Activated T-cell treated with anti-CD3 and anti-CD28 coated beads, Interleukin-2, amount 50 U/mL, for 48 hours (primary cell): ENCODE data around the gene OR4K1.
"Not testable (repeated sequence)": the region's sequence is repeated elsewhere in the genome, so short reads cannot be mapped to it uniquely, and the experiment has no call there.

Experiments
- DNase-seq, 2 experiments: peaks; one replicate each; pipeline ENCODE4 v3.0.0-alpha.2; 2020

OR4K1 gene, protein sequence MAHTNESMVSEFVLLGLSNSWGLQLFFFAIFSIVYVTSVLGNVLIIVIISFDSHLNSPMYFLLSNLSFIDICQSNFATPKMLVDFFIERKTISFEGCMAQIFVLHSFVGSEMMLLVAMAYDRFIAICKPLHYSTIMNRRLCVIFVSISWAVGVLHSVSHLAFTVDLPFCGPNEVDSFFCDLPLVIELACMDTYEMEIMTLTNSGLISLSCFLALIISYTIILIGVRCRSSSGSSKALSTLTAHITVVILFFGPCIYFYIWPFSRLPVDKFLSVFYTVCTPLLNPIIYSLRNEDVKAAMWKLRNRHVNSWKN

DNA sequence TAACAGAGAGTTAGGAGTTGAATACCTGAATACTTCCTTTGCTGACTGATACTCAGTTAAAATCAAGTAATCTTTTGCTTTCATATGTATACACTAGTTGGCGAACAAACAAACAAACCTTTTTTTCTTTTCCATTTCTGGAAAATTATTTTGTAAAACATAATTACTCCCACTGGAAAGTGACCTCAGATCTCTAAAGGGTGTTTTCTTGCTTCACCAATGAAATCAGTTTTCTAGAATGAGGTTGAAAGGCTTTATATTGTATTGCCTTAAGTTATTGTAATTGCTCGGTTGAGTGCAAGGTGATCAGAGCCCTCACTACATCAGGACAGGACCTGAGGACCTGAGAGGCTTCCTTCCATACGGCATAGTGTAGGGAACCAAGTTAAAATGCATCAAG is at the start of gene OR4K1:
OR4K1 (plus strand) TSS at position 301 of the 400 bp plus-strand sequence. CDS start 4,750 bp downstream, outside the sequence.
- no peak for DNase-seq

DNA sequence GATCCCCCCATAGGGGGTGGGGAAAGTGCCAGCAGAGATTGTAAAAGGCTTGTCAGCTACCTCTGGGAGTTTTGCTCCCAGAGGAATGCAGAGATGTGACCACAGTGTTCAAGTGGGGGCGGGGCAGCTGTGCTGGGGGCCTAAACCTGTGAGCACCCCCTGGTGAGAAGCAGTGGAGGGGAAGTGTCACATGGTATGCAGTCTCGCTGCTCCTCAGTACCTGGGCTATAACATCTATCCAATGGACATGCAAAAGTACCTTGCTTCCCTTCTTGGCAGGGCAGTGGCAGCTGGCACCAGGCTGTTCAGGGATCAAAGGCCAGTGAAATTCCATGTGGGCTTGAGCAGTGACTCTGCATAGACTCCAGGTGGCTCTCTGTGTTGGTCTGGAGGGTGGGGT is 35.4 kb upstream of the OR4K1 start:
- no peak for DNase-seq

DNA sequence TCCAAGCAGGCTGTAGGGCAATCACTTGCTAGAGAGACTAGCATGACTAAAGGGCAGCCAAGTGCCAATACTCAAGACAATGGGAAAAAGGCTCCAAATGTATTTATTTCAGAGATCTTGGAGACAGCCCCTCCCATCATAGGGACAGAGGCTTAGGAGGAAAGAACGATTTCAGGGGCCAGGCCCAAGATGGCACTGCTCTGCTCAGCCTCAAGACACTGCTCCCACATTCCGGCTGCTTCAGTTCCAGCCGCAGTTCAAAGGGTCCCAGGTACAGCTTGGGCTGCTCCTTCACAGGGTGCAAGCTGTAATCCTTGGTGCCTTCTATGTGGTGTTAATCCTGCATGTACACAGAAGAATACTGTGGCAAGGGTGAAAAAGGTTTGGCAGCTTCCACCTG is 29.7 kb upstream of the OR4K1 start:
- no peak for DNase-seq

DNA sequence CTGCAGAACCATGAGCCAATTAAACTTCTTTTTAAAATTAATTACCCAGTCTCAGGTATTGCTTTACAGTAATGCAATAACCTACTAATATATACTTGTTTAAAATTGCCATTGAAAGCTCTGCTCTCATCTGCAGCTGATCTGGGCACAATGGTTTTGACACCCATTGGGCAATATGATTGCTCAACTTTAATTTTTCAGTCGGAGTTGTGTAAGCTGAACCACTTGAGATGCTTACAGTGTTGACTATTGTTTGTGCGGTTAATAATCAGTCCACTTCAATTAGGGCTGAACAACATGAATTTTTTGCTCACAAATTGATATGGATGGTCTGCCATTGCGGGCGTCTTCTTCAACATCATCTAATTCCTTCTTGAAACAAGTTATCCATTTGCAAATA is 28.3 kb upstream of the OR4K1 start:
- DNase-seq = no peak

DNA sequence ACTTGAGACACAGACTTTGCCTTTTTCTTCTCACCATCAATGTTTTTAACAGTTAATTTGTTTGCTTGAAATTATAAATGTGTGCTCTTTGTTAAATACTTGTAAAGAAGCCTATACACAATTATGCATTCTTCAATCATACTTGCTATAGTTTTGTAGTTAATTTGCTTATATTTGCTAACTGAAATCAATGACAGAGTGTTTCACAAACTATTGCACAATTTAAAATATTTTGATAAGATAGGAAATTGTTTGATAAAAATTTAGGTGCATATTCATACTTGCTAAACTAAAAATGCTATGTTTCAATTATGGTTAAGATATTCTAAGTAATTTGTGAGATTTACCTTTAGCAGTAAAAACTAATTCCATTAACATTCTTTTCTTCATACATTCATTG is 24.1 kb upstream of the OR4K1 start:
- no peak for DNase-seq

DNA sequence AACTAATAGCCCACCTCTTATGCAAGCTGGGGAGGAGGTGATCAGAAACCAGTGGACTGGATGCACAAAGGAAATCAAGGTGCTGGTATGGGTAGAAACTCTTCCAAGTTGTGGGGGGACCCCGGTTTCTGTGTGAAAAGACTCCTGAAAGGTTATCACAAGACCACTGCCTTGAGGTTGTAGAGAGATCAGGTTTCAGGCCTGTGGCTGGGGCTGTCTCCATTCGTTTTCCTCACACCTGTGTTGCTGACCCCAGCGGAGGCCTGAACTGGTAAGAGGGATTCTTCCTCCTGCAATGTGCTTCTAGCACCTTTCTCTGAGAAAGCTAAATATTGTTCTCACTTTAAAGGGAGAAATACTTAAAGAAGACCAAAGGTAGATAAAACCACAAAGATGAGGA is 19.6 kb upstream of the OR4K1 start:
- no peak for DNase-seq

DNA sequence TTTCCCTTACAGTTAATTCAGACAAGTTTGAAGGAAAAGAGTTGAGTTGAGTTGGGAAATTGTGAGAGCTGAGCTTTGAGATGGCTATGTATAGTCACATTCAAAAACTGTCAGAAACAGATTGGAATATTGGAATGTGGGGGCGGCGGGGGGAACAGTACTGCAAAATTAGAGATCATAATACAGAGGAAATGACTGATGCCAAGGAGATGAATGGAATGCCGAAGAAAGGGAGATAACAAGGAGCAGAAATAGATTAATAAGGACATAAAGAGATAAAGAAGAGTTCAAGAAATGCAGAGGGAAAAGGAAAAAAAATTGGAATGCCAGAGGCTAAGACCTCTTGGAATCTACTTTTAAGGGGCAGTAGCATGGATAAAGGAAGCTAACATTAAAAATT is 13.5 kb upstream of the OR4K1 start:
- no peak for DNase-seq

DNA sequence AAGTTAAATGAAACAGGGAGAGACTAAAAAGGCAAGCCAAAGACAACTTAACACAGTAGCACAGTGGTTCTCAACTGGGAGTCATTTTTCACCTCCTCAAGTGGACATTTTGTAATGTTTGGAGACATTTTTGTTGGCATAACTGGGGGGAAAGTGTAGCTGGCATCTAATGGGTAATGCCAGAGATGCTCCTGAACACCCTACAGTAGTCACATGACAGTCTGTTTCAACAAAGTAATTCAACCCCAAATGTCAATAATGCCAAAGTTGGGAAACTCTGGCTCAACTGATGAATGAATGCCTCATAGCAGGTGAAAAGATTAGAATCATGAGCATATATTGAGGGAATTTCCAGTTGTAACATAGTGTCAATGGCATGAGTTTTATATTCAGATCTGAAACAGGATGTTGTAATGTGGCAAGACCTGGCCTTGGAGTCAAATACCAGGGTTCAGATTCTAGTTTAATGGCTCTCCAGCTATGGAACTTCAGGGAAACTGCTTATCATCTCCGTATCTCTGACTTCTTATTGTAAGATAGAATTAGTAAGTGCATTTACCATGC is 12.7 kb upstream of the OR4K1 start:
- no peak for DNase-seq

DNA sequence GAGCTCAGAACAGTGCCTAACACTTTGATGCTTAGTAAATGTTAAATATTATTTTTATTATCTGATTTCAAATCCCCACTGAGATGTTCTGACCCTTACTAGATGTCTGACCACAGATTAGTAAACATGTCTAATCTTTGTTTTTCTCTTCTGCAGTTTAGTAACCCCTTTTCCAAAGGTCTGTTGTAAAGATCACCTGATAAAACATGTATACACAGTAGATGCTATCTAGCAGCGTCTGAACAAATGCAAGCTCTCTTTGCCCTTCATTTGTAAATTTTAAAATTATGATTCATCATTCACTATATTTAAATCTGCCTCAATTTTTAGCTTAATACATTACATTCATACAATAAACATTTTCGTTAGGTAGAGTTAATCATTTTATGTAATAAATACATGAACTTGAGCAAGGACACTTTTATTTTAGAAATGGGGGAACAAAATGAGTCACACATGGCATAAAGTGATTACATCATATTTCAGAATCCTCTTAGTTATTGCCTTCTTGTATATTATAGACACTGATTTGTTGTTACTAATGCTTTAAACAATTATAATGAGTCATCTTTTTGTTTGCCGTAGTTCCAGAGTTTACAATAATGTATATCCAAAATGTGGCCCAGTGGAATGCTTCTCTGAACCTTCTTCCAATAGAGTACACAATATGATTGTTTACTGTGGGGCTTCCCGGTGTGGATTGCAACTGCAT is 12.0 kb upstream of the OR4K1 start:
- DNase-seq = no peak

DNA sequence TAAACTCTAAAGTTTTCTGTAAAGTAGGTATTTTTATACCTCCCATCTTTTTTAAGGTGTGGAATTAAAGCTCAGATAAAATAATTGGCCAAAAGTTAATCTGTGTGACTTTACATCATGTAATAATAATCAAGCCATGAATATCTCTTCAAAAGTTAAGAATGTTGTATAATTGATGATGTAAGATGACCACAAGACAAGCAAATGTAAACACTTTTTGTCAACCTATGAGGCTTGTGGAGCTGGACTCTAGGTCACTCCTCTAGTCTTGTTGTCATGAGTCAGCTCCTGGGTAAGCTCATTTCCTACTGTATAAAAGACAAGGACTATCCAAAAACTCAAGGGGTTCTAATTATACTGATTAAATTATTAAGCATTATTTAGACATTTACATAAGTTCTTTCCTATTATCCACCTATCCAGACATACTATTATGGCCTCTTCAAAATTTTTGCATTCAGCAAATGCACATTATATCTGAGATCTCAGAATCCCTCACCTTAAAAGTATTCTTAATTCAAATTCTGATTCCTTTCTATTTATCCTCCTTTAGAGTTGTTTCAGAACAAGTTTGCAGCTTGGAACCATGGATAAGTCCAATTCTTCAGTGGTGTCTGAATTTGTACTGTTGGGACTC is 10.6 kb upstream of the OR4K1 start, which contains the start of gene OR4K5:
OR4K5 (plus strand) TSS at position 587 of the 637 bp plus-strand sequence; CDS start at position 587, 0 bp downstream.
- no peak for DNase-seq

DNA sequence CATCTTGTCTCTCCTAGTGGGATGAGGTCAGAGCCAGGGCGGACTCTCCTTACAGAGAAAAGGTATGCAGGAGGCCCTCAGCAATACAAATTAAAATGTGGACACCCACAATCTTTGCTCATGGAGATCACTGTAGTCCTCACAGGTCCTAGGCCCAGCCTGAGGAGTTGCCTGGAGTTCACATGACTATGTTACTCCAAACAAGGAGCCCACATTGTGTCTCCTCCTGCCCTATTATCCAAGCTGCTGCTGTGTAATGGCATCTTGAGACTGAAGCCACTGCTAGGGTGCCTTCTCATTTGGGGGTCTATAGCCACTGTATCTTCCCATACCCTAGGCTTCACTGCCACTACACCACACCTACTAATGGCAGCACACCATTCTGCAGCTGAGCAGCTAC is 11.0 kb downstream of the OR4K1 start:
- no peak for DNase-seq

DNA sequence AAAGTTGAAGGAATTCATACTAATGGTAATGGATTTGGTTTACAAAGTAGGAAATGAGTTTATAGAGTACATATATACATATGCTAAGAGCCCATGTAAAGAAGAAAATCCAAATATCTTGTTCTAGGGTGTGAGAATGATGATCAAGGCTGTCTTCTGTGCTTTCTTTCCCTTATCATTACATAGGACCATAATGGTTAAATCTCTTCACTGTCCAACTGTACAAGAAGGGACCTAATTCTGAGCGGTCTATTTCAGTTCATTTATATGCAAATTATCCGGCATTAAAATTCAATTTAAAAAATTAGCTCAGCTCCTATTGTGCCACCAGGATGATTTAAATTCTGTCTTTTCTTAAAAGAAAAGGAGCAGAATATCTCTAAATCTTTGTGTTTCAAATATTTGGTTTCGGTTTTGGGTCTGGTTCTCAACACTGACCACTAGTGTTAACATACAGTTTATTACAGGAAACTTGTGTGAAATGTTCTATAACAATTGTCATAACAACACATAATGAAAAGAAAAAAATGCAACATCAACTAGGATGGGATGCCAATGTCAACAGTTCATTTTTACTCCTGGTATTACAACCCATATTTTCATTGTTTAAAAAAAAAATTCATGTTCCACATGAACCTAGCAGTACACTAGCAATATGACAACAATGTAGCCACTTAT is 16.8 kb downstream of the OR4K1 start:
- DNase-seq = no peak

DNA sequence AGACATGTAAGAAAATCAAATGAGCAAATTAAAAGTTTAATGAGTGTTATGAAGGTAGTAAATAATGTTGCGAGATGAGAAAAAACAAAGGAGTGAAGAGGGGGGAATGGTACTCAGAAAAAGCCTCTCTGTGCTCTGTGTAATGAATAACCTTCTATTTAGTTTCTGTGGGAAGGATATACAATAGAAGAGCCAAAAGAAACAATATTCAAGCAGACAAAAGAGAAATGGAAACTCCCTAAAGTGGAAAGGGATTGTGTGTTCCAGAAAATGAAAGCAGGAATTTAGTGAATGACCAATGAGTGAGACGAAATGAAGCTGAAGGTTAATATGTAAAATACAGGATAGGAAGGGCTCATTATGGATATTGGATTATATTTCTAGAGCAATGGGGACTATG is 18.5 kb downstream of the OR4K1 start:
- DNase-seq = no peak

DNA sequence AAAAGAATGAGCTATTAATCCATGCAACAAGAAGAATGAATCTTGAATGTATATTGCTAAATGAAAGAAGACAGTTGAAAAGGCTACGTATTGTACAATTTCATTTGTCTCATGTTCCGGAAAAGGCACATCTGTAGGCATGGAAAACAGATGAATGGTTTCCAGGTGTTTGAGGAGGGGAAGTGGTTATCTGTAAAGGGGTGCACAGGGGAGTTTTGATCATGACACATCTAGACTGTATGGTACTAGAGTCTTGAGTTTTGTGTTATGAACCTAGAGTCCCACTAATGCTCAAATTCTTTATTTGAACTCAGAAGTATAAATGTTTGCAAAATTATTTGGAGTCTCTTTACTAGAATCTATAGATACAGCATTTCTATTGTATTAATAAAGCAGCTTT is 39.0 kb downstream of the OR4K1 start:
- DNase-seq = not testable (repeated sequence)

DNA sequence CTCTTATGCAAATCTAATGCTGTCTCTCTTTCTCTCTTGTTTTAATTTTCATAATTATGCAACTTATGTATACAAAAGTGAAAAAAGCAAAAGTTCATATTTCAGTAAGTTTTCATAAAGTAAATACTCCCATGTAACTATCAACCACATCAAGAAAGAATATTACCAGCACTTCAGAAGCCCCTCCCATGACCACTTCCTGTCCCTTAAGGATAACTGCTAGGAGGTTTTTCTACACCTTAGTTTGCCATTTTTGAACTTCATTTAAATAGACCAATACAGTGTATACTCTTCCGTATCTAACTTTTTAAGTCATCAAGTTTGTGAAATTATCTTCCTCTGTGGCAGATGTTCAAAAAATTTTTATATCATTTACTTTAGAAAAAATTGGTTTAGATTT is 44.1 kb downstream of the OR4K1 start:
- no peak for DNase-seq

DNA sequence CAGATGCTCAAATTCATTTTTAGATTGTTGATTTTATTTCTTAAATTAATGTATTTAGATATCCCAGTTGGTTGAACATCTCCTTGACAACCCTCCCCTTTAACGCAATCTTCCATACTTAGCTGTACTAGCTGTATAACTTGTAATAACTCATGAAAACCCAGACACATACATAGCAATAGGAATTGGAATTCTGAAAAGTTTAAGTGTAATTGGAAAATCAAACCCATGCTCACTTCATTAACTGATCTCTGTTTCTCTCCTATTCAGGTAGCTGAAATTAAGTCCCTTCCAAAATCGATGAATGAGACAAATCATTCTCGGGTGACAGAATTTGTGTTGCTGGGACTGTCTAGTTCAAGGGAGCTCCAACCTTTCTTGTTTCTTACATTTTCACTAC is 44.6 kb downstream of the OR4K1 start, which contains the start of gene OR4K15:
OR4K15 (plus strand) TSS at position 301 of the 400 bp plus-strand sequence; CDS start at position 301, 0 bp downstream.
- no peak for DNase-seq
